CD4-positive, alpha-beta T cell (primary cell): ENCODE results near the gene NAGK. TPM values are rescaled to one million over a fixed set of nuclear protein-coding genes. Genes with fewer than 3 reads are reported as not detected.

Source experiments
- ATAC-seq: fragments of 200-7000 bp; cut with Tn5 transposase; one replicate; pipeline ENCODE4 v1.10.0; 2022; ENCODE audit warnings: mild to moderate bottlenecking; ENCODE audit not compliant: poor library complexity
- CTCF ChIA-PET: fragments of 350-600 bp; sonication (Branson Sonifier 250); formaldehyde crosslinking; loops from one replicate; lab custom pipeline; 2021; ENCODE audit warnings: antibody characterized with exemption, inconsistent platforms; lab: Charles Lee
- POLR2A ChIA-PET: fragments of 350-600 bp; sonication (Branson Sonifier 250); formaldehyde crosslinking; loops from one replicate; lab custom pipeline; 2021; ENCODE audit warnings: antibody characterized with exemption, inconsistent platforms; lab: Charles Lee
- DNase-seq, 14 experiments: peaks; one replicate each; pipeline ENCODE4 v3.0.0-alpha.2; 2013 to 2020; ENCODE audit warnings: mixed read lengths in 2 of 14
- H3K27ac ChIP-seq, 2 donors: one replicate each; pipeline versions ENCODE4 v1.5.1 to v1.7.0; 2013; ENCODE audit warnings: low read length in 2 of 2, low read depth in 1 of 2, mild to moderate bottlenecking in 1 of 2
- H3K27me3 ChIP-seq, 2 experiments: 1 replicate in 1 of 2; 2 replicates in 1 of 2; pipeline versions ENCODE4 v1.6.1 to v1.7.0; 2013; ENCODE audit warnings: low read length in 2 of 2, control low read depth in 1 of 2, mild to moderate bottlenecking in 1 of 2, moderate library complexity in 1 of 2; ENCODE audit not compliant: insufficient read depth in 2 of 2, control insufficient read depth in 1 of 2
- H3K36me3 ChIP-seq: one replicate; pipeline ENCODE4 v1.6.1; 2013; ENCODE audit warnings: low read length, control low read depth; ENCODE audit not compliant: insufficient read depth
- H3K4me1 ChIP-seq: one replicate; pipeline ENCODE4 v1.6.1; 2013; ENCODE audit warnings: low read length, control low read depth; ENCODE audit not compliant: insufficient read depth
- H3K4me3 ChIP-seq: one replicate; pipeline ENCODE4 v1.5.1; 2013; ENCODE audit warnings: mild to moderate bottlenecking, low read length, moderate library complexity
- H3K9me3 ChIP-seq, 2 experiments: 1 replicate in 1 of 2; 2 replicates in 1 of 2; pipeline versions ENCODE4 v1.6.1 to v1.7.0; 2013; ENCODE audit warnings: low read length in 2 of 2, mild to moderate bottlenecking in 2 of 2, control low read depth in 1 of 2, moderate library complexity in 1 of 2; ENCODE audit not compliant: control insufficient read depth in 1 of 2, insufficient read depth in 1 of 2
- H3K27ac Mint-ChIP-seq: one replicate; pipeline ENCODE4 v1.8.0; 2020; ENCODE audit warnings: mixed read lengths
- H3K27me3 Mint-ChIP-seq: one replicate; pipeline ENCODE4 v1.8.0; 2021; ENCODE audit warnings: mixed read lengths
- H3K36me3 Mint-ChIP-seq: one replicate; pipeline ENCODE4 v1.8.0; 2021; ENCODE audit warnings: low read depth, mixed read lengths
- H3K4me1 Mint-ChIP-seq: one replicate; pipeline ENCODE4 v1.8.0; 2021; ENCODE audit warnings: low read depth, mixed read lengths
- H3K4me3 Mint-ChIP-seq: one replicate; pipeline ENCODE4 v1.8.0; 2020; ENCODE audit warnings: mild to moderate bottlenecking, mixed read lengths
- H3K9me3 Mint-ChIP-seq: one replicate; pipeline ENCODE4 v1.8.0; 2020; ENCODE audit warnings: mixed read lengths
- CTCF ChIP-seq: fragments of 200-600 bp; IDR thresholded peaks from one replicate; pipeline ENCODE4 v1.8.0; 2022; ENCODE audit warnings: antibody characterized with exemption, mild to moderate bottlenecking
- intact Hi-C, 2 experiments: fragments of 100-400 bp; cut with DNase I in 1 of 2; cut with micrococcal nuclease in 1 of 2; formaldehyde crosslinking; loops; one replicate each; pipeline versions ENCODE4 v1.15.1 to v1.9.0; 2023 to 2025; cut with DNase I, micrococcal nuclease
- total RNA-seq, 174 experiments: library from RNA in 2 of 174; stranded (reverse) in 2 of 174; gene quantifications; one replicate each; pipeline ENCODE4 v1.2.3 and lab custom pipeline; 2021 to 2026

Gene NAGK
- total RNA-seq, 2 experiments from 2014 or later = 62.3 to 73.3 TPM

DNA sequence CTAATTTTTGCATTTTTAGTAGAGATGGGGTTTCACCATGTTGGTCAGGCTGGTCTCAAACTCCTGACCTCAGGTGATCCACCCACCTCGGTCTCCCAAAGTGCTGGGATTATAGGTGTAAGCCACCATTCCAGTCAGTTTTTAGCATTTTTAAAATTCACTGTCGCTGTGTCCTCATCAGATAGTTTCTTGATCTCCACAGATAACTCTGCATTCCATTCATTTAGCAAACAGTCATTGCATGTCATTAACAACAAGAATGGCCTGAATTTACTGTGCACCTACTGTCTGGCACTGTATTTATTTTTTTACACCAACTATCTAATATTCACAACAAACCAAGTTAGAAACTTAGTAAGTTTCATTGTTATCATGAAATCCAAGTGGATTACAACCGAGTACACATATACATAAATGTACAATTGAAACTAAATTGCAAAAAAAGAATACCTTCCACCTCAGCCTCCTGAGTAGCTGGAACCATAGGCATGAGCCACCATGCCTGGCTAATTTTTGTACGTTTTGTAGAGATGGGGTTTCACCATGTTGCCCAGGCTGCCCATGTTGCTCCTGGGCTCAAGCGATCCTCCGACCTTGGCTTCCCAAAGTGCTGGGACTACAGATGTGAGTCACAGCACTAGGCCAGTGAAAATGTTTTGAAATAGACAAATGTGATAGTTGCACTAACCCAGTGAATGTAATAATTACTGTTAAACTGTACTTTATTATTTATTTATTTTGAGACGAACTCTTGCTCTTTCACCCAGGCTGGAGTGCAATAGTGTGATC, 57.3 kb downstream of the NAGK start:
- Histone ChIP-seq H3K27ac (no peak overlapping the region), H3K4me3 (no peak overlapping the region), H3K9me3 (no peaks in the 10 kb centered on the region), H3K27me3 (no peaks in the 10 kb centered on the region), H3K4me1 (peaks cover 9% of the 10 kb centered on the region), H3K36me3 (peaks cover 4% of the 10 kb centered on the region)
- Mint-ChIP-seq H3K9me3 (no peaks in the 10 kb centered on the region), H3K4me1 (peaks cover 36% of the 10 kb centered on the region), H3K36me3 (peaks cover 49% of the 10 kb centered on the region), H3K27ac (no peak overlapping the region), H3K4me3 (no peak overlapping the region), H3K27me3 (no peaks in the 10 kb centered on the region)
- TF ChIP-seq CTCF = no peak
- no peak for DNase-seq
- intact Hi-C loops = no loop called here
- ATAC-seq = no peak
- CTCF ChIA-PET = interaction anchor here (0.9 to 1.5 kb wide), 2 partner anchors 25 to 206 kb away, joined by 3 read pairs; partner anchors contain the start of gene ZNF638
- POLR2A ChIA-PET = interaction anchor here (1.8 kb wide), 1 partner anchor 58 kb away, joined by 10 read pairs; the partner anchor contains the start of gene NAGK

DNA sequence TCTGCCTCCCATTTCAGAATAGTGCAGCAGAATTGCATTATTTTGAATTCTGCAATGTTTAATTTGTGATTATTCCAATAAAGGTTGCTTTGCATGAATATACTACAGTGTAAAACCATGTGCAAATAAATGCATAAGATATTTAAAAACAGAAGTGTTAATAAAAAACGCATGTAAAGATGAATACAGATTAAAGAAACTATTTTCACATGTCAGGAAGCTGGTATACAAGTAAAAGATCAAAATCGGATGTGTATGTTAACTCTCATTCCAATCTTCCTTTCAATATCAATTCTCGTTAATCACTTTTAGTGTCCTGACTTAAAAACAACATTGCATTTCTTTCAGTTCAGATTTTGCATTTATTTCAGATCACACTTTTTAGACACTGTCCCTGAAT, 58.5 kb downstream of the NAGK start:
- ATAC-seq = no peak
- POLR2A ChIA-PET = interaction anchor here (1.8 kb wide), 1 partner anchor 59 kb away, joined by 10 read pairs; the partner anchor contains the start of gene NAGK
- Mint-ChIP-seq H3K4me1 (peaks cover 36% of the 10 kb centered on the region), H3K4me3 (no peak overlapping the region), H3K27ac (no peak overlapping the region), H3K27me3 (no peaks in the 10 kb centered on the region), H3K36me3 (peaks cover 39% of the 10 kb centered on the region), H3K9me3 (no peaks in the 10 kb centered on the region)
- TF ChIP-seq CTCF = no peak
- Histone ChIP-seq H3K36me3 (peaks cover 4% of the 10 kb centered on the region), H3K27ac (no peak overlapping the region), H3K4me1 (peaks cover 21% of the 10 kb centered on the region), H3K9me3 (no peaks in the 10 kb centered on the region), H3K4me3 (no peak overlapping the region), H3K27me3 (no peaks in the 10 kb centered on the region)
- CTCF ChIA-PET = interaction anchor here (0.5 to 1.5 kb wide), 3 partner anchors 26 to 205 kb away, joined by 3 read pairs; partner anchors contain the start of gene ZNF638
- DNase-seq = no peak
- intact Hi-C loops = no loop called here

Other genes starting within 250 kb of the NAGK start
- not detected for gene CLEC4F, start 248.0 kb upstream of the NAGK start, total RNA-seq
- gene CD207, start 232.8 kb upstream of the NAGK start, total RNA-seq = under 1 TPM in 1 of 2 experiments, not detected in 1; 0.25 TPM
- gene VAX2, start 168.1 kb upstream of the NAGK start, total RNA-seq = not detected
- gene ATP6V1B1, start 132.7 kb upstream of the NAGK start, total RNA-seq = not detected
- 1 to 10 TPM in 1 of 2 experiments, under 1 TPM in 1; 0.42 to 1.2 TPM for gene ANKRD53, start 90.0 kb upstream of the NAGK start, total RNA-seq
- gene TEX261, start 73.8 kb upstream of the NAGK start, total RNA-seq = 10 to 100 TPM; 26.8 to 34.0 TPM
- 1 to 10 TPM; 4.3 to 8.0 TPM for gene MCEE, start 61.6 kb downstream of the NAGK start, total RNA-seq
- gene MPHOSPH10, start 62.0 kb downstream of the NAGK start, total RNA-seq = 10 to 100 TPM; 36.7 to 38.2 TPM
- gene PAIP2B, start 158.5 kb downstream of the NAGK start, total RNA-seq = 1 to 10 TPM; 2.3 to 2.5 TPM